ENCODE results near the gene PEAR1. TPM values are rescaled to one million over a fixed set of nuclear protein-coding genes. Genes with fewer than 3 reads are reported as not detected.

The PEAR1 gene
- total and polyA plus RNA-seq, 2 of the 8 experiments (the other 6 are each of a cell fraction or from before 2014, with no cell fraction given) = 0.63 to 0.71 TPM

DNA sequence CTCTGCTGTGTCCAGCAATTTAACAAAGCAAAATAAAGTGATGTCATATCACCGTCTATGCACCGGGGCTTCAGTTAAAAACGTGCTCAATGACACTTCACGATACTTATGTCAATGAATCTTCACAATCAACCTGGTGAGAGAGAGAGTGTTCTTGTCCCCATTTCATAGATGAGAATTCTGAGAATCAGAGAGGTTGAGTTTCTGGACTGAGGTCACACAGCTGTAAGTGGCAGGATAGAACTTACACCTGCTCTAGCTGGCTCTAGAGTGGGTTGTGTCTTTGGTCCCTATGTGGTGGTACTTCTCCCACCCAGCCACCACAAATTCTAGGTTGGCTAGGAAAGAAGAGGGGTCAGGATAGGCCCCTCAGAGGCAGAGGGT, 27.7 kb upstream of the PEAR1 start:
- no peak overlapping the region for H2BK20ac ChIP-seq (ENCODE audit: low read length)
- H3K23me2 ChIP-seq (ENCODE audit: low read depth, low read length) = peaks cover 2% of the 10 kb centered on the region; the same call in 1 of the 2 replicates
- no peak overlapping the region for H2AFZ ChIP-seq (ENCODE audit: low read length)
- no peaks in the 10 kb centered on the region for H3K79me2 ChIP-seq (ENCODE audit: control insufficient read depth in 1 of 2, insufficient read depth in 2 of 2, low read length in 2 of 2)
- no peak overlapping the region for H3K9ac ChIP-seq (replicated peaks in 1 of 4; ENCODE audit: extremely low read depth in 1 of 4, low read depth in 3 of 4, low read length in 3 of 4)
- H3K27ac ChIP-seq (ENCODE audit: low read depth, low read length) = no peak overlapping the region
- ChIA-PET POLR2A (ENCODE audit: partially characterized antibody) (interaction anchor here (1.1 to 1.4 kb wide), 3 partner anchors 8 to 14 kb away, joined by 3 read pairs; no protein-coding TSS in a partner anchor), CTCF (ENCODE audit: partially characterized antibody) (interaction anchor here (0.6 to 25.2 kb wide), 8 partner anchors 8 to 175 kb away, joined by 3 to 719 read pairs (median 4); partner anchors contain the start of gene PEAR1)
- H3K14ac ChIP-seq (ENCODE audit: insufficient read length) = no peak overlapping the region
- H3K23ac ChIP-seq (ENCODE audit: insufficient read length) = no peak overlapping the region
- H3K4me2 ChIP-seq (ENCODE audit: insufficient read depth in 1 of 2, low read depth in 2 of 2, low read length in 2 of 2) = no peak overlapping the region
- H3K36me3 ChIP-seq (ENCODE audit: control insufficient read depth in 2 of 4, insufficient read depth in 4 of 4, low read length in 3 of 4) = peaks cover 0 to 2% (median 0%) of the 10 kb centered on the region in 4 experiments; a peak in 1 of 8 replicates
- no peak overlapping the region for H3K56ac ChIP-seq (replicated peaks; ENCODE audit: insufficient read length, low read depth, low read length)
- no peak overlapping the region for H2BK120ac ChIP-seq (replicated peaks; ENCODE audit: low read depth, low read length)
- no peak for FAIRE-seq
- no peak overlapping the region for H3K4ac ChIP-seq (replicated peaks; ENCODE audit: insufficient read length, low read depth, low read length)
- no peak for DNase-seq (ENCODE audit: low read depth in 1 of 2, low spot score in 2 of 2)
- no peaks in the 10 kb centered on the region for H3K9me3 ChIP-seq (ENCODE audit: insufficient read depth in 2 of 2, low read depth in 1 of 2, low read length in 1 of 2)
- no peak overlapping the region for H3K18ac ChIP-seq (ENCODE audit: extremely low read depth, low read length)
- no peaks in the 10 kb centered on the region for H3K79me1 ChIP-seq (ENCODE audit: low read depth, low read length)
- no peak overlapping the region for H4K8ac ChIP-seq (ENCODE audit: extremely low read depth, insufficient read depth, low read length)
- H3K27me3 ChIP-seq (replicated peaks in 1 of 4; ENCODE audit: control insufficient read depth in 3 of 4, extremely low read depth in 1 of 4, insufficient read depth in 3 of 4, low read length in 3 of 4) = peaks cover 26 to 45% (median 38%) of the 10 kb centered on the region in 4 experiments
- peaks cover 0 to 14% (median 10%) of the 10 kb centered on the region in 4 experiments; a peak in 5 of 7 replicates for H3K4me1 ChIP-seq (replicated peaks in 1 of 4; ENCODE audit: control insufficient read depth in 3 of 4, insufficient read depth in 4 of 4, low read length in 3 of 4)
- peak overlapping the region; percentile 72; the same call in 1 of the 2 replicates for H2BK15ac ChIP-seq (ENCODE audit: low read length)
- H2BK5ac ChIP-seq (ENCODE audit: low read depth, low read length) = no peak overlapping the region
- H4K5ac ChIP-seq (ENCODE audit: insufficient read length, low read depth, low read length) = no peak overlapping the region
- no peak overlapping the region for H3K4me3 ChIP-seq (ENCODE audit: extremely low read depth in 1 of 4, insufficient read depth in 2 of 4, low read depth in 3 of 4, low read length in 4 of 4)
- 80% methylated on average over 4 of the region's 4 CpGs; no CpG with 5 or more reads in 1 of the 2 experiments for WGBS, 2 experiments (ENCODE audit: extremely low coverage in 1 of 2, insufficient coverage in 1 of 2, insufficient read length in 1 of 2, insufficient replicate concordance in 2 of 2, low coverage in 1 of 2, low lambda C conversion rate in 2 of 2, missing lambda C conversion rate in 1 of 2)
- no peak overlapping the region for H4K91ac ChIP-seq (replicated peaks; ENCODE audit: insufficient read length, low read length)
- no peak overlapping the region for H2BK12ac ChIP-seq (ENCODE audit: low read depth, low read length)
- TF ChIP-seq, protein P1, sequence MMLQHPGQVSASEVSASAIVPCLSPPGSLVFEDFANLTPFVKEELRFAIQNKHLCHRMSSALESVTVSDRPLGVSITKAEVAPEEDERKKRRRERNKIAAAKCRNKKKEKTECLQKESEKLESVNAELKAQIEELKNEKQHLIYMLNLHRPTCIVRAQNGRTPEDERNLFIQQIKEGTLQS (IDR thresholded peaks at IDR 0.05; ENCODE audit: insufficient read depth, low read depth, low read length) = no peak
- peak; percentile 79; the same call in 1 of the 2 replicates for TF ChIP-seq KDM1A (IDR thresholded peaks at IDR 0.05; ENCODE audit: borderline replicate concordance, low read length)
- 0 out of 4 replicates have a peak, but pooled peaks of 1 of the 2 experiments have one; percentile 58 for TF ChIP-seq HDAC2 (IDR thresholded peaks at IDR 0.05; ENCODE audit: borderline replicate concordance in 1 of 2, low read depth in 2 of 2, low read length in 2 of 2)
- H4K20me1 ChIP-seq (replicated peaks in 1 of 2; ENCODE audit: control insufficient read depth in 1 of 2, insufficient read depth in 2 of 2, low read length in 2 of 2) = peaks cover 1 to 7% of the 10 kb centered on the region in 2 experiments
- no peak overlapping the region for H2AK5ac ChIP-seq (ENCODE audit: low read depth, low read length)
